HepG2 (cell line): Measurements from ENCODE around the gene KCTD13. TPM values are rescaled to one million over a fixed set of nuclear protein-coding genes. Genes with fewer than 3 reads are reported as not detected.

ENCODE experiments used
- AGO2 ChIP-seq: fragments of 200-400 bp; formaldehyde crosslinking; optimal IDR thresholded peaks from 2 replicates; pipeline ENCODE3; 2017; ENCODE audit warnings: mild to moderate bottlenecking, low read depth, low read length, moderate library complexity
- ARID2 ChIP-seq: sonication (generic); formaldehyde crosslinking; IDR thresholded peaks from 2 replicates; pipeline ENCODE4 v1.8.1; 2022; ENCODE audit warnings: mild to moderate bottlenecking, missing genetic modification reagents, borderline replicate concordance
- BCL6 ChIP-seq: IDR thresholded peaks from 2 replicates; pipeline ENCODE4 v1.6.1; 2016; ENCODE audit warnings: missing genetic modification reagents, missing compliant biosample characterization
- FLYWCH1 ChIP-seq: sonication (generic); formaldehyde crosslinking; IDR thresholded peaks from 2 replicates; pipeline ENCODE4 v1.8.1; 2023; ENCODE audit warnings: mild to moderate bottlenecking, missing genetic modification reagents
- HMGXB3 ChIP-seq: sonication (generic); formaldehyde crosslinking; IDR thresholded peaks from 2 replicates; pipeline ENCODE4 v1.4.0; 2020; ENCODE audit warnings: missing genetic modification reagents, borderline replicate concordance
- MZF1 ChIP-seq: sonication (generic); formaldehyde crosslinking; IDR thresholded peaks from 2 replicates; pipeline ENCODE4 v1.8.1; 2023; ENCODE audit warnings: mild to moderate bottlenecking, missing genetic modification reagents, borderline replicate concordance
- TBX3 ChIP-seq: fragments of 450-650 bp; IDR thresholded peaks from 2 replicates; pipeline ENCODE4 v1.6.1; 2017; ENCODE audit warnings: antibody characterized with exemption, mild to moderate bottlenecking, inconsistent platforms, borderline replicate concordance
- ZBTB1 ChIP-seq: sonication (generic); formaldehyde crosslinking; IDR thresholded peaks from 2 replicates; pipeline ENCODE4 v1.4.0; 2020; ENCODE audit warnings: missing genetic modification reagents, borderline replicate concordance
- ZKSCAN1 ChIP-seq: fragments of 150-350 bp; IDR thresholded peaks from 2 replicates; pipeline ENCODE4 v1.6.1; 2014; ENCODE audit warnings: low read length
- ZNF256 ChIP-seq: sonication (generic); formaldehyde crosslinking; conservative IDR thresholded peaks from 2 replicates; pipeline ENCODE4 v1.4.0; 2020; ENCODE audit warnings: missing genetic modification reagents
- ZNF318 ChIP-seq: sonication (generic); formaldehyde crosslinking; IDR thresholded peaks from 2 replicates; pipeline ENCODE4 v1.4.0; 2020; ENCODE audit warnings: mild to moderate bottlenecking, missing genetic modification reagents
- ZNF788 ChIP-seq: sonication (generic); formaldehyde crosslinking; IDR thresholded peaks from 2 replicates; pipeline ENCODE4 v1.5.0; 2020; ENCODE audit warnings: mild to moderate bottlenecking, missing genetic modification reagents, borderline replicate concordance
- ZZZ3 ChIP-seq: sonication (generic); formaldehyde crosslinking; IDR thresholded peaks from 2 replicates; pipeline ENCODE4 v1.4.0; 2020; ENCODE audit warnings: missing genetic modification reagents, mild to moderate bottlenecking, borderline replicate concordance
- polyA plus RNA-seq, 8 experiments: library from polyadenylated mRNA; depleted of rRNA in 3 of 8; stranded (reverse) in 7 of 8; unstranded in 1 of 8; fragments of >200 nt; fragmentation: Illumina TruSeq in 4 of 8; extraction: Trizol in 4 of 8; gene quantifications; 2 replicates each; pipeline versions ENCODE4 v1.2.1 to v1.2.3, GENCODE V29; 2011 to 2016; ENCODE audit warnings: low read depth in 4 of 8, missing spikeins in 1 of 8, mixed read lengths in 1 of 8; ENCODE audit not compliant: insufficient read depth in 1 of 8
- total RNA-seq, 5 experiments: library from RNA; depleted of rRNA; stranded (reverse); fragments of >200 nt; fragmentation: Illumina TruSeq; extraction: Trizol; gene quantifications; 2 replicates each; pipeline ENCODE4 v1.2.3, GENCODE V29; 2016; ENCODE audit warnings: low read depth in 1 of 5

Gene KCTD13
- total and polyA plus RNA-seq, 2 of the 13 experiments (the other 11 are each of a cell fraction or from before 2014, with no cell fraction given) = 6.3 to 14.7 TPM

- no peak for TF ChIP-seq ZNF318
- TF ChIP-seq HMGXB3 (CRISPR knock-in tag) = peak; percentile 51; the same call in 1 of the 2 replicates
- peak; percentile 87 for TF ChIP-seq ZNF788 (CRISPR knock-in tag)
- peak; percentile 92; the same call in 1 of the 2 replicates for TF ChIP-seq ZBTB1 (CRISPR knock-in tag)
- TF ChIP-seq MZF1 = no peak
- no peak for TF ChIP-seq FLYWCH1 (CRISPR knock-in tag)
- 0 out of 2 replicates have a peak, but pooled peaks have one; percentile 85 for TF ChIP-seq ZZZ3 (CRISPR knock-in tag)
- TF ChIP-seq ZKSCAN1 = peak; percentile 52; the same call in 1 of the 2 replicates
- TF ChIP-seq ZNF256 (CRISPR knock-in tag) = peak; percentile 48
- TF ChIP-seq TBX3 = no peak
- 0 out of 2 replicates have a peak, but pooled peaks have one; percentile 51 for TF ChIP-seq ARID2 (CRISPR knock-in tag)
- peak; percentile 40 for TF ChIP-seq BCL6
- peak; percentile 69 for TF ChIP-seq AGO2
These were observed 63.0 kb downstream of the KCTD13 start, which contains the start of gene CDIPT (continued) for GRCh38 chr16:29862884-29863668.
